AG20443 (cell line): ENCODE data around the gene C14orf180.

Source experiments
- DNase-seq: peaks from one replicate; pipeline ENCODE4 v3.0.0; 2012; ENCODE audit warnings: low spot score, mixed read lengths

Gene C14orf180

GRCh38 chr14:104550340-104550860 lies 29.2 kb upstream of the C14orf180 start:
- no peak for DNase-seq

GRCh38 chr14:104550861-104551728 lies 28.5 kb upstream of the C14orf180 start:
- no peak for DNase-seq

GRCh38 chr14:104551851-104552737 lies 27.5 kb upstream of the C14orf180 start:
- no peak for DNase-seq

- DNase-seq = no peak
Measured at GRCh38 chr14:104552738-104553125, 26.8 kb upstream of the C14orf180 start.

GRCh38 chr14:104553166-104554087 lies 26.1 kb upstream of the C14orf180 start:
- no peak for DNase-seq

- DNase-seq = no peak
Measured at GRCh38 chr14:104554088-104554607, 25.4 kb upstream of the C14orf180 start.

- DNase-seq = no peak
Measured at GRCh38 chr14:104554608-104555429, 24.7 kb upstream of the C14orf180 start.

GRCh38 chr14:104555430-104556255 lies 23.9 kb upstream of the C14orf180 start:
- no peak for DNase-seq

- DNase-seq = no peak
Measured at GRCh38 chr14:104556256-104557021, 23.1 kb upstream of the C14orf180 start.

GRCh38 chr14:104557086-104557485 lies 22.5 kb upstream of the C14orf180 start:
- no peak for DNase-seq

- no peak for DNase-seq
Measured at GRCh38 chr14:104557766-104558165, 21.8 kb upstream of the C14orf180 start.

- no peak for DNase-seq
Measured at GRCh38 chr14:104558231-104559027, 21.1 kb upstream of the C14orf180 start.

GRCh38 chr14:104559028-104559803 lies 20.3 kb upstream of the C14orf180 start:
- DNase-seq = no peak

- no peak for DNase-seq
Measured at GRCh38 chr14:104559804-104560585, 19.6 kb upstream of the C14orf180 start.

GRCh38 chr14:104560586-104560945 lies 19.0 kb upstream of the C14orf180 start:
- DNase-seq = no peak

GRCh38 chr14:104561124-104561557 lies 18.4 kb upstream of the C14orf180 start:
- no peak for DNase-seq
